SH-SY5Y (cell line): Measurements from ENCODE around the gene JPT2.

Experiments used
- GATA2 ChIP-seq: IDR thresholded peaks from 2 replicates; pipeline ENCODE4 v1.6.1; 2011; ENCODE audit warnings: mild to moderate bottlenecking, low read depth, low read length
- GATA3 ChIP-seq: IDR thresholded peaks from 2 replicates; pipeline ENCODE4 v1.6.1; 2011; ENCODE audit warnings: low read depth, mild to moderate bottlenecking, low read length, moderate library complexity

DNA sequence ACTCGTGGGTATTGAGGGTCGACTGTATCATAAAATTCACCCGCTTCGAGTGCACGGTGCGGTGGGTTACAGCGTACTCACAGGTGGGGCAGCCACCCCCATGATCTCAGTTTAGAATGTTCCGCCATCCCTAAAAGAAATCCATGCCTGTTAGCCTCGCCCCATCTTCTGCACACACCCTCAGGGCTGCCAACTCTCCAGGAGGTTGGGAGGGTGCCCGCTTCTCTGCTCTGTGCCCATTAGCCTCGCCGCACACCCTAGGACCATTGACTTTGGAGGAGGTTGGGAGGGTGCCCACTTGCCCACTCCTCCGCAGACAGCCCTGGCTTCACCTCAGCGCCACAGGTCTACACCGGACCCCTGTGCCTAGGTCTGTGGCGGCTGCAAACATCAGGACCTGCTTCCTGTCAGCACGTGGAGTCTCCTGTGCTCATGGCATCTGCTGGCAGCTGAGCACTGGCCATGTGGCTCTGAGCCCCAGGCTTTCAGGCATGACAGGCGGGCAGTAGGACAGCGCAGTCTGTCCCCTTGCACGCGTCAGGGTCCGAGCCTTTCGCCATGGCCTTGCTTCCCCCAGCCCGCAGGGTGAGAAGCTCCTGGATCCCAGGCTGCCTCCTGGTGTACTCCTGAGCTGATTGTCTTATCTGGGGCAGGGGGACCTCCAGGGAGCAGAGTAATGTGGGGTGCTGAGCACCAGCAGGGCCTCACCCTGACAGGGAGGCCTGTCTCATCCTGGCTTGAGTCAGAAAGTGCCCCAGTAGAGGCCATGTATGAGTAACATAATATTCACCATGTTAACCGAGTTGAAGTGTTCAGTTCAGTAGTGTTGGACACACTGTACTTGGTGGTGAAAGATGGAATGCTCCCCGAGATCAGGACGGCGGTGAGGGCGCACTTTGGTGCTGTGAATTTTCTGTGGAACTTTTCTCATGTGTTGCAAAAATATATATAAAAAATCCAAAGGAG, 71.4 kb downstream of the JPT2 start:
- TF ChIP-seq GATA2 (no peak), GATA3 (no peak)
